Measurements from ENCODE around the gene RHBDL1.

RHBDL1 gene

DNA sequence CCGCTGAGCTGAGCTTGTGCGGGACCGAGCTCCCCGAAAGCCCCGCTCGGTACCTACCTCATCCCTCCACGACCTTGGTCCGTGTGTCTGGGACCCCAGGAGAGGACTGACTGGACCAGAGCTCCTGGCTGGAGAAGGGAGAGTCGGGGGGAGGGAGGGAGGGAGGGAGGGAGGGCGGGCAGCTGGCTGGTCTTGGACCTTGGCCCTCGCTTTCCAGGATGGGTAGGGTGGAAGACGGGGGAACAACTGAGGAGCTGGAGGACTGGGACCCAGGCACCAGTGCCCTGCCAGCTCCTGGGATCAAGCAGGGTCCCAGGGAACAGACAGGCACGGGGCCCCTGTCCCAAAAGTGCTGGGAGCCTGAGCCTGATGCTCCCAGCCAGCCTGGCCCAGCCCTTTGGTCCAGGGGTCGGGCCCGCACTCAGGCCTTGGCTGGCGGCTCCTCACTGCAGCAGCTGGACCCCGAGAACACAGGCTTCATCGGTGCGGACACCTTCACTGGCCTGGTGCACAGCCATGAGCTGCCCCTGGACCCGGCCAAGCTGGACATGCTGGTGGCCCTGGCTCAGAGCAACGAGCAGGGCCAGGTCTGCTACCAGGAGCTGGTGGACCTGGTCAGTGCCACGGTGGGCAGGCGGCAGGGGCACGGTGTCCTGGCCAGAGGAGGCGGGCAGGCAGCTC is 553 bp downstream of the RHBDL1 start:
- DNase-seq: no peak

DNA sequence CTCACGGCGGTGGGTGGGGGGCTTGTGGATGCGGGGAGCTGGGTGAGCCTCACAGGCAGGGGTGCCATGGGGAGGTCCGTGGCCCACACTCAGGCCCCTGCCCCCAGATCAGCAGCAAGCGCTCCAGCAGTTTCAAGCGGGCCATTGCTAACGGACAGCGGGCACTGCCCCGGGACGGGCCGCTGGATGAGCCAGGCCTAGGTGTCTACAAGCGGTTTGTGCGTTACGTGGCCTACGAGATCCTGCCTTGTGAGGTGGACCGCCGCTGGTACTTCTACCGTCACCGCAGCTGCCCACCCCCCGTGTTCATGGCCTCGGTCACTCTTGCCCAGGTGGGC is 1.1 kb downstream of the RHBDL1 start:
- no peak for DNase-seq

DNA sequence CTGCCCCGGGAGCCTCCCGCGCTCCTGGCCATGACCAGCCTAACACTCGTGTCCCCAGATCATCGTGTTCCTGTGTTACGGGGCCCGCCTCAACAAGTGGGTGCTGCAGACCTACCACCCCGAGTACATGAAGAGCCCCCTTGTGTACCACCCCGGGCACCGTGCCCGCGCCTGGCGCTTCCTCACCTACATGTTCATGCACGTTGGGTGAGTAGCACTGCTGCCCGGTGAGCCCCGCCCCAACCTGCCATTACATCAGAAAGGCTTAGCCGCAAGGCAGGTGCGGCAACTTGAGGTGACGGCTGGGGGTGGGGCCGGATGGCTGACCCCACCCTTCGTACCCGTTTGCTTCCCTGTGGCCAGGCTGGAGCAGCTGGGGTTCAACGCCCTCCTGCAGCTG is 1.4 kb downstream of the RHBDL1 start:
- DNase-seq: no peak

DNA sequence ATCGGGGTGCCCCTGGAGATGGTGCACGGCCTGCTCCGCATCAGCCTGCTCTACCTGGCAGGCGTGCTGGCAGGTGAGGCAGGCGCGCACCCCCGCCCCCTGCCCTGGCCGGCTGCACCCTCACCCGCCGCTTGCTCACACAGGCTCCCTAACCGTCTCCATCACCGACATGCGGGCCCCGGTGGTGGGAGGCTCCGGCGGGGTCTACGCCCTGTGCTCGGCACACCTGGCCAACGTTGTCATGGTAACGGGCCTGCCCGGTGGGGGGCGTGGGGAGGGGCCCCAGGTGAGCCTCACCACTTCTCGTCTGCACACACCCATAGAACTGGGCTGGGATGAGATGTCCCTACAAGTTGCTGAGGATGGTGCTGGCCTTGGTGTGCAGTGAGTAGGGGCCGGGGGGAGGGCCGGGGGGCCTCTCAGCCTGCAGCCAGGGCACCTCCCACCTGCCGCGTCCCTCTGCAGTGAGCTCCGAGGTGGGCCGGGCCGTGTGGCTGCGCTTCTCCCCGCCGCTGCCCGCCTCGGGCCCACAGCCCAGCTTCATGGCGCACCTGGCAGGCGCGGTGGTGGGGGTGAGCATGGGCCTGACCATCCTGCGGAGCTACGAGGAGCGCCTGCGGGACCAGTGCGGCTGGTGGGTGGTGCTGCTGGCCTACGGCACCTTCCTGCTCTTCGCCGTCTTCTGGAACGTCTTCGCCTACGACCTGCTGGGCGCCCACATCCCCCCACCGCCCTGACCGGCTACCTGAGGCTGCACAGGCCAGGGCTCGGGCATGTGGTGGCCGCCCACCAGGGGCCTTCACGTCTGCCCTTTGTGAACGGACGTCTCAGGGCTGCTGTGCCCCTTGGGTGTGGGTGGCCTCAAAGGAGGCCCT is 2.1 kb downstream of the RHBDL1 start:
- no peak for DNase-seq

DNA sequence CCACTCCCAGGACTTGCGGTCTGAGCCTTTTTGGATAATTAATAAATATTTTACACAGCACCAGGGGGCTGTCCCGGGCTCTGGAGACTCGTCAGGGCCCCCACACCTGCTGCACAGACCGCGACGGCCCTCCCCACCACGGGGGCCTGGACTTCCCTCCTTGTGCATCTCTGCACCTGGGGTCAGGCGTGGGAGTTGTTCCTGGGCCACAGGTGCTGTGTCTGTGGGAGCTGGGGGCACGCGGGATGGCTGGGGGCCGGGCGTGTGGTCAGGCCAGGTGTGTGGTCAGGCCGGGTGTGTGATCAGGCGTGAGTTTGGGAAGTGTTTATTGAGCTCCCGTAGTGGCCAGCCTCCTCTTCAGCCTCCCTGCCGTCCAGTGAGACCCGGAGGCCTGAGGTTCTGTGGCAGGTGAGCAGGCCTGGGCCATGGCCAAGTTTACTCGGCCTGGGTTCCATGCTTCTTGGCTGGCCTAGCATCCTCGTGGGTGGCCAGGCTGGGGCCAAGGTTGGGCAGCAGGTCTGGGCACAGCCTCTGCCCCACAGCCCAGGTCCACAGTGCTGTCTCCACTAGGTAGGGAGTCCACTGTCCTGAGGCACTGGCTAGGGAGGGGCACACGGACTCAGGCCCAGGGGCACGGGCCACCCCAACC is 2.9 kb downstream of the RHBDL1 start:
- no peak for DNase-seq

DNA sequence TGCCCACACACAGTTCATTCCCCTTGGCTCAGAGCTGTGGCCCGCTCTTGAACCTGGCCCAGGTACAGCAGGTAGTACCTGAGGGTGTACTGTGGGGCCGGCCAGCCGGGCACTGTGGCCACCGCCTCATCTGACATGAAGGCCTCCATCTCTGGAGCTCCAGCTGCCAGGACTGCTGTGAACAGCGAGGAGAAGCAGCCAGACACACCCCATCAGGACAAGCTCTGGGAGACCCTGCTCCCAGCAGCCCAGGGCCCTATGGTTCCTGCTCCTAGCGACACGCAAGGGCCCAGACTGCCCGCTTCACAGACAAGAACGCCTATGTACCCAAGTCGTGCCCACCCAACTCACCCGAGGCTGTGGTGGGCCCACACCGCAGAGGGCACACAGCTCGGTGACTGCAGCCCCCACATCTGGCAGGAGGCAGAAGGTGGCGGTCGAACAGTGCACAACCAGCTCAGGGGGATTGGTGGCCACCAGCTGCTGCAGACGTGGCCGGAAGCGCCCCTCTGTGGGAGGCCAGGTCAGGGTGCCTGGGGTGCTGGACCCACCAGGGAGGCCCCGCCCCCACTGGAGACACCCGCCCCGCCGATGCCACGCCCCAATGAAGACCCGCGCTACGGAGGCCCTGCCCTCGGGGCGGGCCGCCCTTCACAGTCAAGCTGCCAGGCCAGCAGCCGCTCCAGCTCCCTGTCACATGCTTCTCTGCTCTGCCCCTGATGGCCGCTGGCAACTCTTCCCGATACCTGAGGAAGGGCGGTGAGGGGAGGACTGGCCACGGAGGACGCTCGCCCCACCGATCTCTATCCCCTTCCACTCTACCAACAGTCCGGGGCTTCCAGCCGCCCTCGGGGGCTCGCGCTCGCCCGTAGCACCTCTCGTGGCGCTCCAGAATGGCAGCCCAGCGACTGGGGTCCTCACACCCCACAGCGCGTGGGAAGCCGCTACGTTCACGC is 3.7 kb downstream of the RHBDL1 start:
- peak; percentile 61 for DNase-seq

DNA sequence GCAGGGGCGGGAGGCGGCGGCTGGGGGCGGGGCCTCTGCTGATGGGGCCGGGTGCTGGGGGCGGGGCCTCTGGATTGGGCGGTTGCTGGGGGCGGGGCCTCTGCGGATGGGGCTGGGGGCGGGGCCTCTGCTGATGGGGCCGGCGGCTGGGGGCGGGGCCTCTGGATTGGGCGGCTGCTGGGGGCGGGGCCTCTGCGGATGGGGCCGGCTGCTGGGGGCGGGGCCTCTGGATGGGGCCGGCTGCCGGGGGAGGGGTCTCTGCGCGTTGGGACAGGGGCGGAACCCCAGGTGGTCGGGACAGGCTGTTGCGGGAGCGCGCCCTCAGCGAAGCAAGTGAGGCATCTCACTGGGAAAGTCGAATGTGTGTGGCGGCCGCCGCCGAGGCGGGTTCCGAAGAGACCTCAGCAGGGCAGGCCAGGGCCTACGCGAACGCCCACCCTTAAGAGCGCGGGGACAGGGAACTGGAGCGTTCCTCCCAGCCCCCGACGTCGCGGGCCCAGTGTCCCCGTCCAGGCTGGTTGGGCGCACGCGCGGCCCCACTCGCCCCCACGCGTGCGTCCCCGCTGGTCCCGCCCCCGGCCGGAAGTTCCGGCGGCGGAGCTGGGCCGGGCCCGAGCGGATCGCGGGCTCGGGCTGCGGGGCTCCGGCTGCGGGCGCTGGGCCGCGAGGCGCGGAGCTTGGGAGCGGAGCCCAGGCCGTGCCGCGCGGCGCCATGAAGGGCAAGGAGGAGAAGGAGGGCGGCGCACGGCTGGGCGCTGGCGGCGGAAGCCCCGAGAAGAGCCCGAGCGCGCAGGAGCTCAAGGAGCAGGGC is 4.5 kb downstream of the RHBDL1 start, which contains the start of gene STUB1:
Gene STUB1 (plus strand): TSS at position 597 of the 811 bp plus-strand sequence. CDS start 116 bp downstream, at position 713.
- DNase-seq: peak; percentile 88

DNA sequence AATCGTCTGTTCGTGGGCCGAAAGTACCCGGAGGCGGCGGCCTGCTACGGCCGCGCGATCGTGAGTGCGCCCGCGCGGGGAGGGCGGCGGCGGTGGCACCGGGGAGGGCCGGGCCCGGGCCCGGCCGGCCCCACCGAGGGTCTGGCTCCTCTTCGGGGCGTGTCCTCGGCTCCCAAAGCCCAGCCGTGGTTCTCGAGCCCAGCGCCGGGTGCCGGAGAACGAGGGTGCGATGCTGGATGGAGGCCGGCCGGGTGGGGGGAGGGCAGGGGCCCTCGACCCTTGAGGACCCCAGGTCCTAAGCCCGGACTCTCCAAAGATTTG is 5.1 kb downstream of the RHBDL1 start:
- DNase-seq: no peak

DNA sequence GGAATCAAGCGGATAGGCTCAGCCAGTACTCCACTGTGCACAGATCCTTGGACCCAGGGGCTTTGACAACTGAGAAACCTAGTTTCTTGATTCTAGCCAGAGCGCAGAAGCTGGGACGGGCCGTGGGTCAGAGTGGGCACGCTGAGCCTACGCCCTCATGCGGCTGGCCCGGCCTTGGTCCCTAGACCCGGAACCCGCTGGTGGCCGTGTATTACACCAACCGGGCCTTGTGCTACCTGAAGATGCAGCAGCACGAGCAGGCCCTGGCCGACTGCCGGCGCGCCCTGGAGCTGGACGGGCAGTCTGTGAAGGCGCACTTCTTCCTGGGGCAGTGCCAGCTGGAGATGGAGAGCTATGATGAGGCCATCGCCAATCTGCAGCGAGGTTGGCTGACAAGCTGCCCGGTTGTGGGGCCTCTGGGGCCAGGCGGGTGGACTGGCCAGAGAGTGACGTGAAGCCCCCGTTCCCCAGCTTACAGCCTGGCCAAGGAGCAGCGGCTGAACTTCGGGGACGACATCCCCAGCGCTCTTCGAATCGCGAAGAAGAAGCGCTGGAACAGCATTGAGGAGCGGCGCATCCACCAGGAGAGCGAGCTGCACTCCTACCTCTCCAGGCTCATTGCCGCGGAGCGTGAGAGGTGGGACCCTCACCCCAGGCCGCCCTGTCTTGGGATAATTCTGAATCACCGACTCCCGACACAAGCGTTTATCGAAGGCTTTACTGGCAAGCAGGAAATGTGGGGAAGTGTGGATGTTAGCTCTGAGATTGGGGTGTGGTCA is 5.7 kb downstream of the RHBDL1 start:
- DNase-seq: peak; percentile 28

DNA sequence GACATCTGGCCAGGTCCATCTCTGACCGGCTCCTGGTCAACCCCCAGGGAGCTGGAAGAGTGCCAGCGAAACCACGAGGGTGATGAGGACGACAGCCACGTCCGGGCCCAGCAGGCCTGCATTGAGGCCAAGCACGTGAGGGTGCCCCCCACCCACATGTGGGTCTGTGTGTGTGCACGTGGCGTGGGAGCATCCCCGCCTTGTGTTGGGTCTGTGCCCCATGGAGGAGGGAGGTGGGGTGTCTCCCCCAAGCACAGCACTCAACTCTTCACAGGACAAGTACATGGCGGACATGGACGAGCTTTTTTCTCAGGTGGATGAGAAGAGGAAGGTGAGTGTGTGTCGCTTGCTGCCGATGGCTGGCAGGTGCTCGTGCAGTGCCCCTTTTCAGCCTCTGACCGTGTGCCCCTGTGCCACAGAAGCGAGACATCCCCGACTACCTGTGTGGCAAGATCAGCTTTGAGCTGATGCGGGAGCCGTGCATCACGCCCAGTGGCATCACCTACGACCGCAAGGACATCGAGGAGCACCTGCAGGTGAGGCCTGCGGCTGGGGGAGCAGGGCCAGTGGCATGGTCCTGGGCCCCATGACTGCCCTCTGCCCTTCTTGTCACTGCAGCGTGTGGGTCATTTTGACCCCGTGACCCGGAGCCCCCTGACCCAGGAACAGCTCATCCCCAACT is 6.4 kb downstream of the RHBDL1 start:
- peak; percentile 26 for DNase-seq

DNA sequence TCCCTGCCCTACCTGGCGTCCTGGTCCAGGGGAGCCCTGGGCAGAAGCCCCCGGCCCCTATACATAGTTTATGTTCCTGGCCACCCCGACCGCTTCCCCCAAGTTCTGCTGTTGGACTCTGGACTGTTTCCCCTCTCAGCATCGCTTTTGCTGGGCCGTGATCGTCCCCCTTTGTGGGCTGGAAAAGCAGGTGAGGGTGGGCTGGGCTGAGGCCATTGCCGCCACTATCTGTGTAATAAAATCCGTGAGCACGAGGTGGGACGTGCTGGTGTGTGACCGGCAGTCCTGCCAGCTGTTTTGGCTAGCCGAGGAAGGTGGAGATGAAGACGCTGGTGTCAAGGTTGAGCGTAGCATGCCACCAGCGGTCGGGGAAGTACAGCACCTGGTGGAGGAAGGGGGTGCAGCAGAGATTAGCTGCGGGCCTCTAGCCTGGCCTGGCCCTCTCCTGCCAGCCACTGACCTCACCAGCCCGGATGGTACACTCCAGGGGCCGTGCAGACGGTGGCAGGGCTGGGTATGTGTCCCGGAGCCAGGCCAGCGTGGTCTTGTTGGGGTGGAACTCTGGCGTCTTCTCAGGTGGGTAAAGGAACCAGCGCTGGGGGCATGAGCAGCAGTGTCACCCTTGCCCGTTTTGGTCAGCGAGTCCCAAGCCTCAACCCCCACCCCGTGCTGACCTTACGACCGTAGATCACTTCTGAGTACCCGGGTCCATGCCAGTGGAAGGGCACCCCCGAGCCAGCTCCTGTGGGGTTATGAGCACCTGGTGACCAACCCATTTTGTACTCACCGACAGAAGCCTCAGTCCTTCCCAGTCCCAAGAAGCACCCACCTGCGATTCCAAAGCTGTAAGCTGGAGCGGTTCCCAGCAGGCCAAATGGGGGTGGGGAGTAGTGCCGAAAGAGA is 7.3 kb downstream of the RHBDL1 start:
- DNase-seq: no peak

DNA sequence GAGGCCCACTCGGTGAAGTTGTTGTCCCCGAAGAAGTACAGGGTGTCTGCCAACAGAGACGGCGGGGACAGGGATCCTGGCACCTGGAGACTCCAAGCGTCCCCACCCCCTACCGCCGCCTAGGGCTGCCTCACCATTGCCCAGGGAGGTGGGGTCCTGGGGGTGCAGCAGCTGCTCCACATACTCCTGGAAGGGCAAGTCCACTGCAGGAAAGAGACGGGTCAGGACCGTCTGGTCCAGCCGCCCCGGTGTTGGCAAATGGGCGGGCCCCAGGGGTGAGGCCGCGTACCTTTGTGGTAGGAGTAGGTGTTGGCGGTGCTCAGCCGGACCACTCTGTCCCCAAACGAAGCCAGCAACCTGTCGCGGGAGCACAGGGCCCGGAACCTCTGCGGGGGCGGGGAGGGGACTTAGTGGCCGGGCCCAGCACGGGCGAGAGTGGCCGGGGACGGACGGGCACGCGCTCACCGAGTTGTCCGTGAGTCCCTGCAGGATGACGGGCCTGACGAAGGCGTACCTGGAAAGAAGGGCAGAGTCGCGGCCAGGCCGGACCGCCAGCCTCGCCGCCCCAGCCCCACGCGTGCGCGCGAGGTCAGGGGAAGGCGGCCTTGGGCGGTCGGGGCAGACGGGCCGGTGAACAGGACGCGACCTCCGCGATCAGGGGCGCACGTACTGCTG is 8.1 kb downstream of the RHBDL1 start:
- DNase-seq: no peak

DNA sequence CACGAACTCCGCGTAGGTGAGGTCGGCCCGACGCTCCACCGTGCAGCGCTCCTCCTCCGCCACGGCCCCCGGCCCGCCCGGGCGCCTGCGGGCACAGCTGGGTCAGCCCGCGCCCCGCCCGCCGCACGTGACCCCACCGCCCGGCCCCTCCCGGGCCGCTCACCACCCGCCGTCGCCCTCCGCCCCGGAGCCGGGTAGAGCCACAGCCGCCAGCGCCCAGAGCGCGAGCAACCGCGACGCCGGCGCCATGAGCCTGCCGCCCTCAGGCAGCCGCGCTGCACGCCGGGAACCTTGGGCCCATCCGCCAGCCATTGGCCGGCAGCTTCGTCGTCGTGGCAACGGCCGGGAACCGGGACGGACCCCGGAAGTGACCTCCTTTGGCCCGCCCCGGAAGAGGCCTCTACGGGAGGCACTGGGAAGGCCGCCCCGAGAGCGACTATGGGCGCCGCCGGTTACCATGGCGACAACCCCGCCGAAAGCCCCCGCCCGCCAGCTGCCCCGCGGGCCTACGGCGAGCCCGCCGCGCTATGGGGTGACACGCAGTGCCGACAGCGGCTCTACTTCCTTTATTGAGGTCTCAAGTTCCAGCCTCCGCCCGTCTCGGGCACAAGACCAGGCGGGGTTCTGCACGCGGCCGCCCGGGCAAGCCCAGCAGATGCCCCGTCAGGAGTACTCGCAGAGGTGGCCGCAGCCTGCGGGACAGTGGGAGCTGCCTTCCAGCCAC is 8.8 kb downstream of the RHBDL1 start, which contains the start of gene JMJD8:
Gene JMJD8 (minus strand): TSS at position 264 of the 724 bp plus-strand sequence. CDS start 15 bp downstream, at position 249.
- DNase-seq: peak; percentile 96

DNA sequence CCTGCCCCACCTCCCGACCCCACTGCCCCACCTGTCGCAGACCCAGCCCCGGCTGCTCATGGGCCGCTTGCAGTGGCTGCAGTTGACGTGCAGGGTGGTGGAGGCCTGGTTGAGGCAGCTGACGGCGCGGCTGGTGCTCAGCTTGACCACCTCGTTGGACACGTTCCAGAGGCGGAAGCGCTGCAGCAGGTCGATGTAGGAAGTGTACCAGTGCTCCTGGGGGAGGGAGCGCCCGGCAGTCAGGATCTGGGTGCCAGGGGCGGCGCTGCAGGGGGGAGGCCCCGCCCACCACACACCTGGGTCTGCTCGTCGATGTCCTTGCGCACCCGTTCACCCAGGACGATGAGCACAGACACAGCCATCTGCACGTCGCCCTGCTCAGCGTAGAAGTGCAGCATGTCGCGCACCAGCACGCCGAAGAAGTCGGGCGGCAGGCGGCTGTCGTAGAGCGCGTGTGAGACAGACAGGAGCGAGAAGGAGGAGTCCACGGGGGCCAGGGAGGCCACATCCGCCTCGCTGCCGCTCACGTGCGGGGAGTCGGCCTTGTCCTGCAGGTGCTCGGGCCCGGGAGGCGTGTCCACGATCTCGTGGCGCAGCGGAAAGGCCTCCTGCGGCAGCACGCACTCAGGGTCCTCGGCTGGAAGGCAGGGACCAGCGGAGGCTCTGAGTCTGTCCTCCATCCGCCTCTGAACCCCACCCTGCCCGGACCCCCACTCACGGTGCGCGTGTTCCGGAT is 9.7 kb downstream of the RHBDL1 start:
- no peak for DNase-seq

DNA sequence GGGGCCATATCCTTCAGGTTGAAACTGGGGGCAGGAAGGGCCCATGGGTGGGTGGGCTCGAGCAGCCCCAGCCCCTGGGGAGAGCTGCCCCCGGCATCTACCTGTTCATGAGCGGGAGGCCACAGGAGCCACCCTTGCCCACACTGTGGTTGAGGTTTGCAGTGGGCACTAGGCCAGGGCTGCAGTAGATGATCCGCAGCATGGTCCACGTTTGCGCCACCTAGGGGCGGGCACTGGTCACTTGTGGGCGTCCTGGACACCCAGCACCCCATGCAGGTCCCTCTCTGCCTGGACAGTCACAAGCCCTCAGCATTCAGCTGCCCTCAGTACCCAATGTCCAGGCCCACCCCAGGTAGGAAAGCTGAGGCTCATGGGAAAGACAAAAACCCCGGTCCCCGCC is 10.5 kb downstream of the RHBDL1 start:
- DNase-seq: peak; percentile 40

DNA sequence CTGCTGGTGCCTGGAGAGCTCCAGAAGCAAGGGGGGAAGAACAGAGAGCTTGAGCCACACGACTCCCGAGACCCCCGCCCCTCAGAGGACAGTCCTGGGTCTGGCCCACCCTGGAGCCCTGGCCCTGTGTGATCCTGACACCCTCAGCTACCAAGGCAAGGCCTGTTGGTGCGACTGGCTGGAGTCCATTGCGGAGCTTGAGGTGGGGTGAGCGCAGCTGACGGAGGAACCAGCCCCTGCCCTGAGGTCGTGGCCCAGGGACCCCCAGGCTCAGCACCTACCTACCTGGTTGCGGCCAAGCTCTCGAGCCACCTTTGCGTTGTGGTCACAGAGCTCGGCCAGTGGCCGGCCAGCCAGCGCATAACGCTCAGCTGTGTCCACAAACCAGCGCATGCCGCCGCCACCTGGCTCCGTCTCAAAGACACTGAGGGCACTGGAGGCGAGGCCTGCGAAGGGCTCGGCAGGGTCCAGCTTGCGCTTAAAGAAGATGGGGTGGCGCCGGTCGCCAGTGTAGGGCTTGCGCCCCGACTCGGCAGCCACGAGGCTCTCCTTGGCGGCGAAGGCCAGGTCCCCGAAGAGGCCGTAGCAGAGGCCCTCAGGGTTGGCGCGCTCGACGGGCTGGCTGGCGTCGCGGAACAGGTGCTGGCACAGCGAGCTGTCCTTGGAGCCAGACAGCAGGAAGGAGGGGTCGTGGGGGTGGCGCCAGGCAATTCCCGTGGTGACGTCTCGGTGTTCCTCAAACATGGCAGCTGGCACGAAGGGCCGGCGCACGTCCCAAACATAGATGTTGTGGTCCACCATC is 11.2 kb downstream of the RHBDL1 start:
- DNase-seq: no peak

Data from T1000 (cell line).